GM12864 (cell line): ENCODE data around the gene AGAP5.

ENCODE experiments used
- DNase-seq: peaks from one replicate; pipeline ENCODE4 v3.0.0-alpha.2; 2011; ENCODE audit warnings: low read depth
- H3K4me3 ChIP-seq: 2 replicates; pipeline ENCODE4 v1.5.1; 2011; ENCODE audit warnings: mild to moderate bottlenecking, low read depth, low read length, control low read depth
- CTCF ChIP-seq: IDR thresholded peaks from 2 replicates; pipeline ENCODE4 v1.5.1; 2011; ENCODE audit warnings: low read depth, mild to moderate bottlenecking, moderate library complexity, low read length, control low read depth, inconsistent platforms; ENCODE audit errors: missing control alignments

Gene AGAP5

GRCh38 chr10:73625004-73625883, 72.7 kb downstream of the AGAP5 start:
- no peak for DNase-seq
- peak overlapping the region; percentile 97 for H3K4me3 ChIP-seq
- TF ChIP-seq CTCF: no peak
